Vagina (tissue), 2 donors: ENCODE results near the gene VIL1. TPM values are rescaled to one million over a fixed set of nuclear protein-coding genes. Genes with fewer than 3 reads are reported as not detected.

ENCODE experiments used
- DNase-seq, 2 donors: peaks; one replicate each; pipeline ENCODE4 v3.0.0-alpha.2; 2017; ENCODE audit errors: extremely low spot score in 2 of 2
- H3K27ac ChIP-seq: fragments of 200-600 bp; sonication (generic); one replicate; pipeline ENCODE4 v1.5.1; 2019
- H3K27me3 ChIP-seq: fragments of 200-600 bp; sonication (generic); one replicate; pipeline ENCODE4 v1.5.1; 2019
- H3K36me3 ChIP-seq, 2 donors: fragments of 200-600 bp; sonication (generic); one replicate each; pipeline ENCODE4 v1.5.1; 2017 to 2019
- H3K4me1 ChIP-seq: fragments of 200-600 bp; sonication (generic); one replicate; pipeline ENCODE4 v1.5.1; 2019
- H3K4me3 ChIP-seq, 2 donors: fragments of 200-600 bp; sonication (generic); 1 replicate in 1 of 2; 2 replicates in 1 of 2; pipeline ENCODE4 v1.5.1; 2016 to 2019
- H3K9me3 ChIP-seq: fragments of 200-600 bp; sonication (generic); one replicate; pipeline ENCODE4 v1.5.1; 2019
- CTCF ChIP-seq, 3 experiments: fragments of 450-650 bp in 2 of 3; fragments of 200-600 bp in 1 of 3; sonication (generic) in 1 of 3; IDR thresholded peaks; one replicate each; pipeline ENCODE4 v1.5.1; 2017 to 2019; ENCODE audit warnings: antibody characterized with exemption in 3 of 3, mild to moderate bottlenecking in 2 of 3, moderate library complexity in 2 of 3
- POLR2A ChIP-seq, 2 donors: fragments of 450-650 bp; IDR thresholded peaks; one replicate each; pipeline ENCODE4 v1.6.1; 2017; ENCODE audit warnings: antibody characterized with exemption in 2 of 2, mild to moderate bottlenecking in 2 of 2, moderate library complexity in 2 of 2
- POLR2AphosphoS5 ChIP-seq, 2 donors: sonication (generic); formaldehyde crosslinking; IDR thresholded peaks; one replicate each; pipeline ENCODE4 v1.9.0; 2017; ENCODE audit warnings: antibody characterized with exemption in 2 of 2, mild to moderate bottlenecking in 2 of 2, low read depth in 1 of 2; ENCODE audit not compliant: insufficient read depth in 1 of 2
- intact Hi-C: fragments of 100-400 bp; cut with DNase I; formaldehyde crosslinking; loops from one replicate; pipeline ENCODE4 v1.15.1; 2023
- total RNA-seq: library from RNA; depleted of rRNA; stranded (reverse); fragments of >200 nt; gene quantifications from one replicate; pipeline ENCODE4 v1.2.3, GENCODE V29; 2016

VIL1 gene
- total RNA-seq, 1 donor from 2014 or later: not detected

GRCh38 chr2:218471982-218472381 lies 53.1 kb downstream of the VIL1 start:
- peaks cover 0 to 27% of the 10 kb centered on the region in 2 donors for H3K36me3 ChIP-seq
- no peak for DNase-seq
- H3K9me3 ChIP-seq: no peaks in the 10 kb centered on the region
- H3K27me3 ChIP-seq: no peaks in the 10 kb centered on the region
- no peaks in the 10 kb centered on the region for H3K4me1 ChIP-seq
- intact Hi-C loops: loop anchor here (2.0 kb wide), 1 partner anchor 69 kb away; no protein-coding TSS in a partner anchor
- no peak overlapping the region for H3K4me3 ChIP-seq
- H3K27ac ChIP-seq: no peak overlapping the region
- TF ChIP-seq CTCF (IDR thresholded peaks at IDR 0.05): no peak
- TF ChIP-seq POLR2AphosphoS5 (IDR thresholded peaks at IDR 0.05; ENCODE audit: insufficient read depth in 1 of 2, low read depth in 1 of 2): no peak
- TF ChIP-seq POLR2A (IDR thresholded peaks at IDR 0.05): no peak

GRCh38 chr2:218472988-218473387 lies 54.1 kb downstream of the VIL1 start:
- intact Hi-C loops: no loop called here
- H3K36me3 ChIP-seq: peaks cover 0 to 27% of the 10 kb centered on the region in 2 donors
- no peaks in the 10 kb centered on the region for H3K4me1 ChIP-seq
- H3K27me3 ChIP-seq: no peaks in the 10 kb centered on the region
- no peak for DNase-seq
- no peak for TF ChIP-seq CTCF (IDR thresholded peaks at IDR 0.05)
- no peak for TF ChIP-seq POLR2A (IDR thresholded peaks at IDR 0.05)
- TF ChIP-seq POLR2AphosphoS5 (IDR thresholded peaks at IDR 0.05; ENCODE audit: insufficient read depth in 1 of 2, low read depth in 1 of 2): no peak
- H3K27ac ChIP-seq: no peak overlapping the region
- H3K4me3 ChIP-seq: no peak overlapping the region
- H3K9me3 ChIP-seq: no peaks in the 10 kb centered on the region

- intact Hi-C loops: no loop called here
- no peak for DNase-seq
- Histone ChIP-seq H3K4me3 (no peak overlapping the region), H3K27ac (no peak overlapping the region), H3K27me3 (no peaks in the 10 kb centered on the region), H3K36me3 (peaks cover 0 to 32% of the 10 kb centered on the region in 2 donors), H3K9me3 (no peaks in the 10 kb centered on the region), H3K4me1 (no peaks in the 10 kb centered on the region)
- TF ChIP-seq CTCF (IDR thresholded peaks at IDR 0.05) (no peak), POLR2AphosphoS5 (IDR thresholded peaks at IDR 0.05; ENCODE audit: insufficient read depth in 1 of 2, low read depth in 1 of 2) (no peak), POLR2A (IDR thresholded peaks at IDR 0.05) (no peak)
These were observed 55.6 kb downstream of the VIL1 start for GRCh38 chr2:218474527-218474926.

- Histone ChIP-seq H3K36me3 (peaks cover 0 to 47% of the 10 kb centered on the region in 2 donors), H3K27ac (peak overlapping the region; percentile 36), H3K4me1 (no peaks in the 10 kb centered on the region), H3K27me3 (no peaks in the 10 kb centered on the region), H3K4me3 (peak overlapping the region in 1 of 2 donors; percentile 6), H3K9me3 (no peaks in the 10 kb centered on the region)
- intact Hi-C loops: no loop called here
- DNase-seq: no peak
- TF ChIP-seq POLR2A (IDR thresholded peaks at IDR 0.05) (no peak), CTCF (IDR thresholded peaks at IDR 0.05) (no peak), POLR2AphosphoS5 (IDR thresholded peaks at IDR 0.05; ENCODE audit: insufficient read depth in 1 of 2, low read depth in 1 of 2) (no peak)
These were observed 57.8 kb downstream of the VIL1 start for GRCh38 chr2:218476676-218477075.

GRCh38 chr2:218477247-218477646 lies 58.3 kb downstream of the VIL1 start:
- Histone ChIP-seq H3K27ac (peak overlapping the region; percentile 36), H3K27me3 (no peaks in the 10 kb centered on the region), H3K4me1 (no peaks in the 10 kb centered on the region), H3K36me3 (peaks cover 0 to 50% of the 10 kb centered on the region in 2 donors), H3K9me3 (no peaks in the 10 kb centered on the region), H3K4me3 (no peak overlapping the region)
- no peak for DNase-seq
- no peak for TF ChIP-seq POLR2AphosphoS5 (IDR thresholded peaks at IDR 0.05; ENCODE audit: insufficient read depth in 1 of 2, low read depth in 1 of 2)
- TF ChIP-seq POLR2A (IDR thresholded peaks at IDR 0.05): no peak
- no peak for TF ChIP-seq CTCF (IDR thresholded peaks at IDR 0.05)
- intact Hi-C loops: no loop called here
